HG03565 (cell line): ENCODE measurements around the gene ZNF592.
"Not testable (repeated sequence)": the region's sequence is repeated elsewhere in the genome, so short reads cannot be mapped to it uniquely, and the experiment has no call there.

Experiments
- ATAC-seq: cut with Tn5 transposase; IDR thresholded peaks from one replicate; pipeline ENCODE4 v1.9.1; 2021; ENCODE audit warnings: mild to moderate bottlenecking, moderate library complexity; ENCODE audit not compliant: unreplicated experiment

Gene ZNF592

DNA sequence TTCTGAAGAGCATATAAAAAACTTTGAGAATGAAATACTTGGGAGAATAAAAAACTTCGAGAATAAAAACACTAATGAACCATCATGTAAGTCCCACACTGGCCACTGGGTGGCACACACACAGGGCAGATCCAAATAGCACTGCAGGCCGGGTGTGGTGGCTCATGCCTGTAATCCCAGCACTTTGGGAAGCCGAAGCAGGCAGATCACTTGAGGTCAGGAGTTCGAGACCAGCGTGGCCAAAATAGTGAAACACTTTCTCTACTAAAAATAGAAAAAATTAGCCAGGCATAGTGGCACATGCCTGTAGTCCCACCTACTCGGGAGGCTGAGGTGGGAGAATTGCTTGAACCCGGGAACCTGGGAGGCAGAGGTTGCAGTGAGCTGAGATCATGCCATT is 97.2 kb downstream of the ZNF592 start:
- not testable (repeated sequence) for ATAC-seq

DNA sequence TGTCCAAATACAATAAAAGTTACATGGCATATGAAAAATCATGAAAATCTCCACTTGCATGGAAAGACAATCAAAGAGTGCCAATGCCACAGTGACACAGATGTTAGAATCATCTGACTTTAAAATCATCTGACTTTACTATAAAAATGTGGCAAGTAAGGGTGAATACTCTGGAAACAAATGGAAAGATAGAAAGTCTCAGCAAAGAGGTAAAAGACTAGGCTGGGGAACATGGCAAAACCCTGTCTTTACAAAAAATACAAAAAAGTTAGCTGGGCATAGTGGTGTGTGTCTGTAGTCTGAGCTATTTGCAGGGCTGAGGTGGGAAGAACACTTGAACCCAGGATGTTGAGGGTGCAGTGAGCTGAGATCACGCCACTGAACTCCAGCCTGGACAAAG is 97.9 kb downstream of the ZNF592 start:
- no peak for ATAC-seq

DNA sequence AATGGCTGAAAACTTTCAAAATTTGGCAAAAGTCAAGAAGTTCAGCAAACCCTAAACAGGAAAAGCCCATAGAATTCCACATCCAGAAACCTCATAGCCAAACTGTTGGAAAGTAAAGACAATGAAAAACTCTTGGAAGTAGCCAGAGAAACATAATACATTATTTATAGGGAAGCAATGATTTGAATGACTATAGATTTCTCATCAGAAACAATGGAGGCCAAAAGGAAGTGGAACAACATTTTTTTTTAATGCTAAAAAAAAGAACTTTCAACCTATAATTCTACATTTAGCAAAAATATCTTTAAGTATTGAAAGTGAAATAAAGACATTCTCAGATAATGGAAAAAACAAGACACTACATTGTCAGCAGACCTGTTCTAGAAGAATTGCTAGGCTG is 99.0 kb downstream of the ZNF592 start:
- no peak for ATAC-seq

DNA sequence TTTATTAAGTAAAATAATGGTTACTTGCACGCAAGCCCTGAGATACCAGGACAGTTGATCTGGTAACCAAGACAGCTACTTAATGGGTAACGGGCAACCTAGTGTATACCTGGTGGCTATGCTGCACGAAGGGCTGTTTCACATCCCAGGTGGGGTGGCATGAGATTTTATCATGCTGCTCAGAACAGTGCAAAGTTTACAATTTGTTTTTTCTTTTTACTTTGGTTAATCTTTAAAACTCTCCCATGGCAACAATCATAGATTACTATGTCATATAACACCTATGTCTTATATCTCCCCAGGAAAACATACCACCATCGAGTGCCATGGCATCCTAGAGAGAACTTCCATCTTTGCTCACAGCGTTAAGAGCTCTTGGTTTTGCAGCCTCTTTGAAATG is 103.8 kb downstream of the ZNF592 start:
- no peak for ATAC-seq

DNA sequence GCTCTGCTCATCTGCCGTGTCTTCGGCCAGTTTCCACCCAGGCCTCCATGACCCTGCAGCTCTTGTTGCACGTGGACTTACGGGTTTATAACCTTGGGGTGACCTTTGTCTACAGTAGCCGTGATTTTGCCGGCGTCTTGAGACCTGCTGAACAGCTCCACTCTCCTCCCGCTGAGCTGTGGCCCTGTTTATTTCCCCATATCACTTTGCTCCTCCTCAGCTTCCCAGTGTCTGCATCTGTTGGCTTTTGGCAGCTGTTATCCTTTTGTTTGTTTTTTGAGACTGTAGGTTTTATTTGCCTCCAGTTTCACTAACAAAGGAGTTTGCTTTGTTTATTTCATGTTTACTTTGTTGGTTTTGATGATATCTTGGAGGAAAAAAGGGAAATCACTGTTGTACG is 106.7 kb downstream of the ZNF592 start:
- ATAC-seq, result no peak

DNA sequence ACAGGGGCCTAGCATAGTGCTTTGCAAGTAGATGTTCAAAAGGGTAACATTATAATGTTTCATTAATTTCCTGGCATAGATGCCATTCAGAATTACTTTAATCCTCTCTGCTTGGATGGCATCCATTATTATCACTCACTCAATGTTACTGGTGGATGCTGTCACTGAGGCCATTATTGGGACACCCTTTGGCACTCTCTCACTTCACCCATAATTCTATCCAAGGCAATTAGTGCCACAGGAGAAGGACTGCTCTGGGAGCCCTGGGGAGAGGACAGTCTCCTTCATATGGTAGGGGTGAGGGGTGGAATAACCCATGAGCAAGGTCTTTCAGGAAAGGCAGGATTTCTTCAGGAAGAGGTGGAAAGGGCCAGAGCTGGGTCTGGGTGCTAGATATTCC is 107.4 kb downstream of the ZNF592 start:
- no peak for ATAC-seq
